Mucosa of gallbladder (tissue), 1 donor: ENCODE measurements around the gene ZFP57. TPM values are rescaled to one million over a fixed set of nuclear protein-coding genes. Genes with fewer than 3 reads are reported as not detected.

Source experiments
- DNase-seq: peaks from one replicate; pipeline ENCODE4 v3.0.0-alpha.2; 2020; ENCODE audit warnings: low spot score
- total RNA-seq: library from RNA; stranded (reverse); gene quantifications from one replicate; pipeline ENCODE4 v1.2.1, GENCODE V29; 2021
- donor health status: DM: no; HTN: no; CAD: no.

The ZFP57 gene
- total RNA-seq = 0.12 TPM

GRCh38 chr6:29680904-29681303 lies at the start of gene ZFP57:
Gene ZFP57 (minus strand): TSS chr6:29681152. CDS start chr6:29677003, 4,149 bp downstream.
- DNase-seq = no peak

GRCh38 chr6:29730575-29731126 lies 49.7 kb upstream of the ZFP57 start:
- DNase-seq = no peak

GRCh38 chr6:29729774-29730328 lies 48.9 kb upstream of the ZFP57 start:
- DNase-seq = no peak

GRCh38 chr6:29728875-29729270 lies 47.9 kb upstream of the ZFP57 start:
- DNase-seq = no peak

- DNase-seq = no peak
Measured at GRCh38 chr6:29728173-29728874, 47.4 kb upstream of the ZFP57 start.

- DNase-seq = no peak
Measured at GRCh38 chr6:29727637-29728036, 46.7 kb upstream of the ZFP57 start.

GRCh38 chr6:29726571-29727194 lies 45.7 kb upstream of the ZFP57 start:
- no peak for DNase-seq

- no peak for DNase-seq
Measured at GRCh38 chr6:29726001-29726400, 45.0 kb upstream of the ZFP57 start.

- DNase-seq = no peak
Measured at GRCh38 chr6:29724937-29725869, 44.3 kb upstream of the ZFP57 start.

GRCh38 chr6:29723666-29724588 lies 43.0 kb upstream of the ZFP57 start:
- no peak for DNase-seq

- DNase-seq = peak; percentile 92
Measured at GRCh38 chr6:29723262-29723665, 42.3 kb upstream of the ZFP57 start, which contains the start of gene HLA-F. Gene HLA-F (plus strand): TSS chr6:29723434. CDS start chr6:29723464, 30 bp downstream.

- DNase-seq = no peak
Measured at GRCh38 chr6:29720863-29721262, 39.9 kb upstream of the ZFP57 start.

- no peak for DNase-seq
Measured at GRCh38 chr6:29710281-29710941, 29.5 kb upstream of the ZFP57 start.

GRCh38 chr6:29709188-29709587 lies 28.2 kb upstream of the ZFP57 start:
- no peak for DNase-seq

GRCh38 chr6:29708432-29709179 lies 27.7 kb upstream of the ZFP57 start:
- peak; percentile 19 for DNase-seq

- DNase-seq = peak; percentile 43
Measured at GRCh38 chr6:29705389-29706231, 24.7 kb upstream of the ZFP57 start.

- DNase-seq = no peak
Measured at GRCh38 chr6:29702519-29703103, 21.7 kb upstream of the ZFP57 start.
